Stimulated activated CD4-positive, alpha-beta T cell treated with anti-CD3 and anti-CD28 coated beads, Interleukin-2, amount 100 ng/mL, for 24 hours (primary cell): ENCODE data around the gene SLC23A1.
"Not testable (repeated sequence)": the region's sequence is repeated elsewhere in the genome, so short reads cannot be mapped to it uniquely, and the experiment has no call there.

ENCODE experiments used
- DNase-seq, 2 donors: peaks; one replicate each; pipeline ENCODE4 v3.0.0-alpha.2; 2020

The SLC23A1 gene

DNA sequence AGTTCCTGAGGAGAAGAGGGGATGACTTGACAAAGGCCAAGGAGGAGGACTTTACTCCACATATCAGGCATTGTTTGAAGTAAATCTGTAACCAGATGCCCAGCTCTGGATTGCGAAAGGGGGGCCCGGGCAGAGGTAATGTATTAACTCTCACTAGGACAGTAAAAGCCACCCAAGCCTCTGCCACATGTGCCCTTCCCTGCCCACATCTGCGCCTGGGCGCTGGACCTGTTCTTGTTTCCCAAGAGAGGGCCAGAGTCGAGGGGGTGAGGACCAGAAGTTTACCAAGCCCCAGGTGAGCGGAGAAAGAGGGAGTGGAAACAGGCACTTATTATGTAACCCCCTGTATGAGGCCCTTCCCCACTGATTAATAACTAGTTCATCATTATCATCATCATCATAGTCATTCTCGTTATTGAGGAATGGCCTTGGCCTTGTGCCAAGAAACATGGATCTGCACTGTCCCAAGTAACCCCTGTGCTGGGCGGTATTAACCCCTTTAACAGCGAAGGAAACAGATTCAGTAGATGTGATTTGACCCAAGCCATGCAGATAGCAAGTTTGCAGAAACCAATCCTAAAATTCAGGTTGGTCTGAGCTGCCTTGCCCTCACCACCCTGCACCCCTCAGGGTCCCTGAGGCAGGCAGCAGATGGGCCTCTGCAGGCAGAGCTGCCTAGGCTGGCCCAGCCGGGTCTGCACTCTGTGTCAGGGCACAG is at the start of gene SLC23A1:
Gene SLC23A1, minus strand, starts transcription at position 23 of the 718 bp plus-strand sequence. CDS start 44 bp downstream, outside the sequence.
- no peak for DNase-seq

- DNase-seq, result no peak
Measured at GRCh38 chr5:139431706-139432105, 48.6 kb upstream of the SLC23A1 start.

GRCh38 chr5:139430015-139430414 is 46.9 kb upstream of the SLC23A1 start:
- no peak for DNase-seq

- DNase-seq, result no peak
Measured at GRCh38 chr5:139426203-139426885, 43.2 kb upstream of the SLC23A1 start.

DNA sequence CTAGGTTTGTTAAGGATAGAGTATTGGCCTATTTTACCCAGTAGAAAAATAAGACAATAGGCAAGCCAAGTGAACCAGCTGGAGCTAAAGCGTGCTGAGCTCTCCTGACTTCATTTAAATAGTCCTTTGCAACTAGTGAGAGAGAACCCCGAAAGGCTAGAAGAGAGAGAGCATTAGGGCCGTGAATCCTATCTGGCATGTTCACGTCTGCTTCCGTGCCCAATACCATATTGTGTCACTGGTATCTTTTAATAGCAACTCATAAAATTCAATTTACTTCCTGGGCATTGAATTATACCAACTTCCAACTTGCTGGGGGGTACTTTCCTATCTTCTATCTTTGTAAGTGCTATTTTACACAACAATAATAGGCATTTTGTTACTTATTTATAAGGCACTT is 42.4 kb upstream of the SLC23A1 start:
- DNase-seq, result no peak

DNA sequence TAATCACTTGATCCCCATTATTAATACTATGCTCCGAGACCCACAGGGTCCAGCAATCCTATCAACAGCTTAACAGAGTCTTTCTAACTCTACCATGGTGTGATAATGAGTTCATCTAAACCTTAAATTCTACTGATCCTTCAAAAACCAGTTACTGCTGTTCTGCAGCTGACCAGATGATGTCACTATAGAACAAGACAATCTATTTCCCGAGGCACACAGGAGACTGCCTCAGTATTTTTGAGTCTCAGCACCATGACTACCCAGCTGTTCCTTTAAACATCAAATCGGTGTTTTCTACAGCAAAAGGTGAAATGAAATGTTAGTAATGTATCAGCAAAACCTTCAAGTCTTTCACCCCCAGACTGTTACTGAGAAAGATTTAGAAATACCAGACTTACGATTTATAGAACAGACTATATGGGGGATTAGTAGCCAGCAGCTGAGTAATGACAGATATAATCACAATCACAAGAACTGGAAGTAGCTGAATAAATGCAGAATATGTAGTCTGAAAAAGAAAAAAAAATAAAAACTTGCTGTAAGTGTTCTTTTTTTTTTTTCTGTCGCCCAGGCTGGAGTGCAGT is 39.3 kb upstream of the SLC23A1 start:
- peak in 1 of 2 donors; percentile 58 for DNase-seq

GRCh38 chr5:139419226-139420192 is 36.4 kb upstream of the SLC23A1 start:
- DNase-seq, result no peak

- DNase-seq, result no peak
Measured at GRCh38 chr5:139418793-139419192, 35.7 kb upstream of the SLC23A1 start.

DNA sequence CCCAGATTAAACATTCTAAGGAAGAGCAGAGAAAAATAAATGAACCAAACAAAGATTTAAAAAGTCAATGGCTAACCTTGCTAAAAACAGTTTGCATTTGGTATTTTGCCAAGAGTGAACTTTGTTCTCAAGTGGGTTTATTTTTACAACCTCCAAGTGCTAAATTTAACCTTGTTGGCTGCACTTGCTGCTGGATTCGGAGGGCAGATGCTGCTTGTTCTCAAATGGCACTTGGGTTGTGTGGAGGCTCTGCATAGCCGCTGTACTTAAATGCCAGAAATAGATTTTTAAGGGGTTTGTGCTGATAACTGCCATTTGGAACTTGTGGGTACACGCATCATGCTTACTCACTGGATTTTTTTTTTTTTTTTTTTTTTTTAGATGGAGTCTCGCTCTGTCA is 34.1 kb upstream of the SLC23A1 start:
- no peak for DNase-seq

- no peak for DNase-seq
Measured at GRCh38 chr5:139416651-139417050, 33.6 kb upstream of the SLC23A1 start.

DNA sequence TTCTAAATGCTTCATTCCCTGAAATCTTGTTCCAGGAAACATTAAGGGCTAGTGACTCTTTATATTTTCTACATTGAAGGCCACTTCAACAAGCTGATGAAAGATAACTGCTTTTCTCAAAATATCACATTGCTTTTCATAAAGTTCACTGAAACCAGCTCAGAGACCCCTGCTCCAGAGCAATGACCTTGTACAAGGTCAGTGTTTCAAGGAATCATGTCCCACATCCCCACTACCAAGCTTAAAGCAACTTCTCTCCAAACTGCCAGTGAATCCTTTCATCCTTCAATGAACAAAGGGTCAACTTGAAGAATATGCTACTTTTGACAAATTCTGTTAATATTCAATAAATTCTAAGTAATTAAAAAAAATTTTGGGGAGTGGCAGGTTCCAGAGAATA is 32.8 kb upstream of the SLC23A1 start:
- no peak for DNase-seq

DNA sequence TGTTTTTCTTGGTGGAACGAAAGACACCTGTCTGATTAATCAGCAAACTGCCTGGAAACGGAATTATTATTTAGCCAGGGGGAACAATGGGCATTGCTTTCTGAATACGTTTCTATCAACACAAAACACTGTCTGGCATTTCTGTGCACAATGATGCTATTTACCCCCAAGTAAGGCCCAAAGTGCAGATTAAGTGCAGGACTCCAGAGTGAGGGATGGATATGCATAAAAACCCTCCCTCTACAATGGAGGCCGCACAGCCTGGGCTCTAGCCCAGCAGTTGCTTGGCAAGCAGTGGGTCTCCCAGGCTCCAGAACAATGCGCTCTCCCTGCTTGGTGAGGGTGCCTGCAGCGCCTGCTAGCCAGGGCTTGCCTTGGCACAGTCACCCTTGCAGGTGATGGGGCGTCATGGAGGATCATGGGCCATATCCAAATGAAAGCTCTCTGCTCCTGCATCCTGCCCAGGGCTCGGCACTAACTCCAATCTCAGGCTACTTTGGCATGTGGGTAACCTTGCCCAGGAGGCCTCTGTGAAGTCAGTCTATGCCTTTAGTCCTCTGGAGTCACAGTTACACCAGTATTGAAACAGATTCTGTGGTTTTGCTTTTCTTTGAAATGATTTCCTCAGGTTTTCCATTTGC is 32.2 kb upstream of the SLC23A1 start:
- DNase-seq, result no peak

GRCh38 chr5:139414581-139415130 is 31.6 kb upstream of the SLC23A1 start:
- DNase-seq, result no peak

DNA sequence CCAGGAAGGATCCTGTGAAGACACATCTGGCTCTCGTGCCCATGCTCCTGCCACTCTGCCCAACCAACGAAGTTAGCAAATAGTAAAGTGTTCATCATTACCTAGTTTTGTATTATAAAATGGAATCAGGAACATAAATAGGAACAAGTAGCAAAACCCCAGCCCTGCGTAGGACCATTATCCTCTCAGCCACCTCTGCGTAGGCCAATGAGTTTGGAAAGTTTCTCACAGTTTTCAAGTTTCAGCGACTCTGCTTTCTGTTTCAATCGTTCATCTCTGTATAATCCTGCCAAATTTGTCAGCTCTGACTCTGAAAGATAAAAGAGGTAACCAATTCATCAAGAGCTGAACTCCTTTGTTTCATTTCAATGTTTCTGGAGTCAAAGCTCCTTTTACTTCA is 30.9 kb upstream of the SLC23A1 start:
- DNase-seq, result no peak

DNA sequence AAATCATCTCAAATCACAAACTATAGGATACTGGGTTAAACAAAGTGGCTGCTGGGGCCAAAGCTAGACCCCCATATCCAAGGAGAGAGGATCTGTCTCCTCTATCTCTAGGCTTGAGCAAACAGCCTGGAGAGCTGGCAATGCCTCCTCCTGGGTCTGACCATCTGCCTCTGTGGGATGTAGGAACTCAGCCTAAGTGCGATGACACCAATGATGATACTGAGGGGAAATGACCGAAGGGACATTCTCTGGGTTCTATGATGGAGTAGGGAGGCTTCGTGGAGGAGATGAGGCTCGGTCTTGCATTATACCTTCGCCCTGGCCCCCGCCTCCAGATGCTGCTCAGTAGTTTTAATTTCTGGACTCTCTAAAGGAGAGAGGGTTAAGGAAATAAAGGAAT is 30.1 kb upstream of the SLC23A1 start:
- no peak for DNase-seq

DNA sequence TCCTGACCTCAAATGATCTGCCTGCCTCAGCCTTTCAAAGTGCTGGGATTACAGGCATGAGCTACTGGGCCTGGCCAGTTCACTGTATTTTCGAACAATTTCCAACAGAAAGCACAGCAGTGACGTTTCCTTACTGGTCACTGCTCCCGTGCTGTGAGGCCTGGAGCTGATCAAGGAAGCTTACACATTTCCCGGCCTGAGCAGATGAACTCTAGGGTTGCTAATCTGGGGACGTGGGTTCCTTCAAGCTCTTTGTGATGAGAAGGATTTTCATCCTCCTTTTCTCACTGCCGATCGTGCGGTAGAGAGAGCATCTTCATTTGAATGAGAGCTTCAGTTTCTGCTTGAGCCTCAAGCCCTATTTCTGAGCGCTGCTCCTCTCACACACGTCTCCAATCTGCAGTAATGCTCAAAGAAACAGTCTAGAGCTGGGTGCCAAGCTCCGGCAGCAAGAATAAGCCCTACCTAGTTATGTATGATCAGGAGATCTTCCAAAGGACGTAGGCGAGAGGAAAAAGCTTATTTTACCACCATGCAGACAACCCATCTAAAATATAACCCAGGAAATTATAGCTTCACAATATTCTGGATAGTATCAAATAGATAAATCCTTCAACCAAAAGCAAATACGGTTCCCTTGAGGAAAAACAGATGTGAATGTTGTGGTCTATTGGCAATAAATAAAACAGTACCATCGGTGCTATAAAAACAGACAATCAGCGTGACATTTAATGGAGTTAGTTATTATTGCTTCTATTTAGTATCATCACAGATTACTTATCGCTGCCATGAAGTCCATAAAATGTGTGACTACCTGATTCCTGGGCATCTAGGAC is 28.1 kb upstream of the SLC23A1 start:
- DNase-seq, result no peak

DNA sequence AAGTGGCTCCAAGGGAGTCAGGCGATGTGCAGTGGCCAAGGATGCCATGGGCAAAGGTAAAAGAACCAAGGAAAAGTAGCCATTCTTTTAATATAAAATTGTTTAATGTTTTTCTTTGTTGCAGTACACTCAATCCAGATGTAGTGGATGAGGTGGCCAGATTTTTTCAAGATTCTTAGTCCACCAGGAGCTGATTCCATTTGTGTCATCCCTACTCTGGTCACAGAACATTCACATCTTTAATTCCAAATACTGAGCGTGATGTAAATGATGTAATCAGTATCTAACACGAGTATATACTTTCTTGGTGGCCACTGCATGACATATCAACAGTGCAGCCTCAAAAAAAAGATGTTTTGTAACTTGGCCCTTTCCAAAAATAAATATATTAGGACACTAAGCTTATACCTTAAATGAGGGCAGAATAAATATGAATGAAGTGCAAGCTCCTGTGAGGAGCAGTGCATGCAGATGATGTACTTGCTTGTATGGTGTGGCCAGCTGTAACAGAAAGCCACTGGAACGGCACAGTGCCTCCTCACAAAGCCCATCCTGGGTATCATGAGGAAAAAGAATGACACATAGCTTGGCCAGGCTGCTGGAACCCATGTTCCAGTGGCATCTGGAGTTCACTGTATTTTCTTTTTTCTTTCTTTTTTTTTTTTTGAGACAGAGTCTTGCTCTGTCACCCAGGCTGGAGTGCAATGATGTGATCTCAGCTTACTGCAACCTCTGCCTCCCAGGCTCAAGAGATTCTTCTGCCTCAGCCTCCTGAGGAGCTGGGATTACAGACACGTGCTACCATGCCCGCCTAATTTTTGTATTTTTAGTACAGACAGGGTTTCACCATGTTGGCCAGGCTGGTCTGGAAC is 27.3 kb upstream of the SLC23A1 start:
- DNase-seq, result no peak

GRCh38 chr5:139409116-139409515 is 26.0 kb upstream of the SLC23A1 start:
- DNase-seq, result not testable (repeated sequence)

DNA sequence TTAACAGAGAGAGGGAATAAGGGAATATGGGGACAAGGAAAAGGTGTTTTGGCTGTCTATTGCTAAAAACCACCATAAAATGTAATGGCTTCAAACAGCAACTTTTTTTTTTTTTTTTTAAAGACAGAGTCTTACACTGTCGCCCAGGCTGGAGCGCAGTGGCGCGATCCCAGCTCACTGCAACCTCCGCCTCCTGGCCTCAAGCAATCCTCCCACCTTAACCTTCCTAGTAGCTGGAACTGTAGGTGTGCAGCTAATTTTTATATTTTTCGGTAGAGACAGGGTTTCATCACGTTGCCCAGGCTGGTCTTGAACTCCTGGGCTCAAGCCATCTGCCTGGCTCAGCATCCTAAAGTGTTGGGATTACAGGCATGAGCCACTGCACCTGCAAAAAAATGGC is 25.1 kb upstream of the SLC23A1 start:
- no peak for DNase-seq

- no peak for DNase-seq
Measured at GRCh38 chr5:139407517-139407916, 24.4 kb upstream of the SLC23A1 start.
